RWPE1 (cell line): ENCODE results near the gene ARHGAP29.

ENCODE experiments used
- CTCF ChIA-PET: fragments of 350-600 bp; sonication (Branson Sonifier 250); formaldehyde crosslinking; extraction: SDS; loops from one replicate; lab custom pipeline; 2021; lab: Yijun Ruan, JAX
- POLR2A ChIA-PET: fragments of 400-600 bp; formaldehyde crosslinking; extraction: SDS; loops from one replicate; lab custom pipeline; 2020; ENCODE audit warnings: antibody characterized with exemption; ENCODE audit not compliant: low non-redundant PET; lab: Yijun Ruan, JAX
- DNase-seq: peaks from one replicate; pipeline ENCODE4 v3.0.0; 2012; ENCODE audit warnings: low spot score
- H3K27ac ChIP-seq: fragments of 450-650 bp; 2 replicates; pipeline ENCODE4 v1.5.1; 2017
- TF ChIP-seq, protein P1 (sequence below): fragments of 450-650 bp; conservative IDR thresholded peaks from 2 replicates; pipeline ENCODE4 v1.5.1; 2017; ENCODE audit warnings: low read depth, mild to moderate bottlenecking

Gene ARHGAP29

GRCh38 chr1:94247138-94248094 lies 10.0 kb upstream of the ARHGAP29 start:
- peak overlapping the region; percentile 92 for H3K27ac ChIP-seq
- DNase-seq: peak; percentile 79
- TF ChIP-seq, protein P1, sequence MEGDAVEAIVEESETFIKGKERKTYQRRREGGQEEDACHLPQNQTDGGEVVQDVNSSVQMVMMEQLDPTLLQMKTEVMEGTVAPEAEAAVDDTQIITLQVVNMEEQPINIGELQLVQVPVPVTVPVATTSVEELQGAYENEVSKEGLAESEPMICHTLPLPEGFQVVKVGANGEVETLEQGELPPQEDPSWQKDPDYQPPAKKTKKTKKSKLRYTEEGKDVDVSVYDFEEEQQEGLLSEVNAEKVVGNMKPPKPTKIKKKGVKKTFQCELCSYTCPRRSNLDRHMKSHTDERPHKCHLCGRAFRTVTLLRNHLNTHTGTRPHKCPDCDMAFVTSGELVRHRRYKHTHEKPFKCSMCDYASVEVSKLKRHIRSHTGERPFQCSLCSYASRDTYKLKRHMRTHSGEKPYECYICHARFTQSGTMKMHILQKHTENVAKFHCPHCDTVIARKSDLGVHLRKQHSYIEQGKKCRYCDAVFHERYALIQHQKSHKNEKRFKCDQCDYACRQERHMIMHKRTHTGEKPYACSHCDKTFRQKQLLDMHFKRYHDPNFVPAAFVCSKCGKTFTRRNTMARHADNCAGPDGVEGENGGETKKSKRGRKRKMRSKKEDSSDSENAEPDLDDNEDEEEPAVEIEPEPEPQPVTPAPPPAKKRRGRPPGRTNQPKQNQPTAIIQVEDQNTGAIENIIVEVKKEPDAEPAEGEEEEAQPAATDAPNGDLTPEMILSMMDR: no peak
- ChIA-PET CTCF (interaction anchor here (0.5 to 1.8 kb wide), 4 partner anchors 10 to 222 kb away, joined by 3 to 9 read pairs (median 4); partner anchors contain the start of gene ARHGAP29), POLR2A (interaction anchor here (0.5 to 1.1 kb wide), 3 partner anchors 10 to 137 kb away, joined by 3 read pairs; partner anchors contain the start of gene ARHGAP29)

GRCh38 chr1:94246692-94247137 lies 9.3 kb upstream of the ARHGAP29 start:
- TF ChIP-seq, protein P1: no peak
- H3K27ac ChIP-seq: peak overlapping the region; percentile 92
- ChIA-PET POLR2A (interaction anchor here (0.7 to 1.2 kb wide), 3 partner anchors 9 to 12 kb away, joined by 3 to 4 read pairs (median 3); partner anchors contain the start of gene ARHGAP29), CTCF (interaction anchor here (1.2 to 1.8 kb wide), 3 partner anchors 18 to 221 kb away, joined by 3 to 9 read pairs (median 4); no protein-coding TSS in a partner anchor)
- no peak for DNase-seq

DNA sequence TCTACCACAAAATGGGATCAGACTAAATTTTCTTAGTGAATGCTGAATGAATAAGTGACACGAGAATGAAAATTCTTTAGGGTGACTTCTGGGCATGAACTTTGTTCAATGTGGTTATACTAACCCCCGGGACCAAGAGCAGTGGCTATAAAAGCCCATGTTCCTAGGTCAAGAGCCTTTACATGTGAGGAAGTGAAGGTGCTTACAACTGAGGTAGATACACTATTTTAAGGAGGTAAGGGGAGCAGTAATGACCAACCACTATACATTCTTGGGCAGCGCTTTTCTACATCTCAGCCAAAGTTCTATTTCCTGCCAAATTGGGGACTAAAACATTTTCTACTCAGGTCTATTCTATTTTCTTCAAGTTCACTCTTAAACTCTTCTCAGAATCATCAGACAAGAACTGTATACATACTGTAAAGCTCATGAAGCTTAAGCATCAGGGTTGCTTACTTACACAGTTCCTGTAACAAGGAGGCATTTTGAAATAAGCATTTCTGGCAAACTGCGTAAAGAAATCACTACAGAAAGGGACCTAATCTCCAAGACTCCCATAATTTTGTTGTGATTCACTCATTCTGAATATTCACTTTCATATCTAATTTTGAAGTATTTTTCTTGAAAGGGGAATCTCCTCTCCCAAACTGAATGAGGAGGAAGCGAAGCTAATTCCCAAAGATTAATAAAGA lies 8.5 kb upstream of the ARHGAP29 start:
- peak overlapping the region; percentile 92 for H3K27ac ChIP-seq
- ChIA-PET POLR2A (interaction anchor here (1.2 kb wide), 1 partner anchor 8 kb away, joined by 4 read pairs; the partner anchor contains the start of gene ARHGAP29), CTCF (interaction anchor here (0.6 to 1.8 kb wide), 5 partner anchors 19 to 220 kb away, joined by 3 to 4 read pairs (median 3); no protein-coding TSS in a partner anchor)
- DNase-seq: no peak
- TF ChIP-seq, protein P1: no peak

DNA sequence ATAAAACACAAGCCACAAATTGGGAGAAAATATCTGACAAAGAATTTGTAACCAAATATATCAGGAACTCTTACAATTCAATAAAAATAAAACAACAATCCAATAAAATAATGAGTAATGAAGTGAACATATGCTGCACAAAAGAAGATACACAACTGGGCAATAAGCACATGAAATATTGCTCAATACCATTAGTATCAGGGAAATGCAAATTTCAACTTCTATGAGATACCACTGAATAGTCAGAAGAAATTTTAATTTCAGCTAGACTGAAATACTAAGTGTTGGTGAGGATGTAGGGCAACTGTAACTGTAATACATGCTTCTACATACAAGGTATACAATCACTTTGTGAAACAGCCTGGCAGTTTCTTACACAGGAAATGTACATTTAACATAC lies 7.4 kb upstream of the ARHGAP29 start:
- ChIA-PET POLR2A (no interaction called here), CTCF (interaction anchor here (0.5 to 0.6 kb wide), 2 partner anchors 9 to 91 kb away, joined by 3 read pairs; no protein-coding TSS in a partner anchor)
- TF ChIP-seq, protein P1: no peak
- H3K27ac ChIP-seq: no peak overlapping the region
- DNase-seq: no peak

- DNase-seq: no peak
- ChIA-PET POLR2A (no interaction called here), CTCF (interaction anchor here (0.8 kb wide), 1 partner anchor 335 kb away, joined by 3 read pairs; the partner anchor contains the start of gene GCLM)
- H3K27ac ChIP-seq: no peak overlapping the region
- TF ChIP-seq, protein P1: no peak
Measured at GRCh38 chr1:94243665-94244064, 6.3 kb upstream of the ARHGAP29 start.

GRCh38 chr1:94240822-94241221 lies 3.4 kb upstream of the ARHGAP29 start:
- H3K27ac ChIP-seq: no peak overlapping the region
- TF ChIP-seq, protein P1: no peak
- ChIA-PET CTCF (no interaction called here), POLR2A (no interaction called here)
- no peak for DNase-seq
